ENCODE data around the gene RPL31. TPM values are rescaled to one million over a fixed set of nuclear protein-coding genes. Genes with fewer than 3 reads are reported as not detected.

RPL31 gene
- total and polyA plus RNA-seq, 9 of the 15 experiments (the other 6 are each of a cell fraction or from before 2014, with no cell fraction given): 1,176 to 6,037 (median 2,997) TPM

- TF ChIP-seq ZNF512 (tag; IDR thresholded peaks at IDR 0.05): no peak
- TF ChIP-seq ATF4 (CRISPR knock-in tag; IDR thresholded peaks at IDR 0.05): no peak
- TF ChIP-seq ZNF511 (CRISPR knock-in tag; IDR thresholded peaks at IDR 0.05): no peak
- TF ChIP-seq SRF (CRISPR knock-in tag; IDR thresholded peaks at IDR 0.05): no peak
Measured at GRCh38 chr2:100975521-100975785, 26.6 kb upstream of the RPL31 start (continued).

GRCh38 chr2:100976061-100976460, 26.0 kb upstream of the RPL31 start:
- no peak for ATAC-seq
- peaks cover 4% of the 10 kb centered on the region; the same call in 1 of the 2 replicates for H4K20me1 ChIP-seq (replicated peaks; ENCODE audit: control insufficient read depth, insufficient read depth, low read length)
- H3K9ac ChIP-seq (ENCODE audit: insufficient read depth in 1 of 2, low read depth in 2 of 2, low read length in 2 of 2): no peak overlapping the region
- H3K27me3 ChIP-seq (ENCODE audit: control insufficient read depth in 2 of 2, insufficient read depth in 2 of 2, low read length in 2 of 2): peaks cover 59 to 89% of the 10 kb centered on the region in 2 experiments
- no peak for DNase-seq (ENCODE audit: extremely low read depth in 1 of 4, low spot score in 3 of 4)
- H2AFZ ChIP-seq (ENCODE audit: low read depth, low read length): no peak overlapping the region
- 4% methylated on average over 6 of the region's 6 CpGs for WGBS (ENCODE audit: insufficient coverage, low coverage, missing lambda C conversion rate)
- H3K9me1 ChIP-seq (ENCODE audit: control insufficient read depth, insufficient read depth, low read length): peaks cover 5% of the 10 kb centered on the region
- H3K27ac ChIP-seq (ENCODE audit: extremely low read depth, low read depth, low read length): no peak overlapping the region
- no peaks in the 10 kb centered on the region for H3K36me3 ChIP-seq (ENCODE audit: control insufficient read depth, insufficient read depth, low read length)
- intact Hi-C loops (cut with micrococcal nuclease): no loop called here
- H3K4me2 ChIP-seq (ENCODE audit: insufficient read depth, low read length): no peak overlapping the region
- H3K79me2 ChIP-seq (ENCODE audit: control insufficient read depth, insufficient read depth, low read length): no peaks in the 10 kb centered on the region
- BruUV-seq (replicated peaks): no TSS peak
- ChIA-PET CTCF (ENCODE audit: low intra/inter-chr PET ratio) (no interaction called here), POLR2A (interaction anchor here (1.2 kb wide), 1 partner anchor 12 kb away, joined by 3 read pairs; no protein-coding TSS in a partner anchor)
- no peak for FAIRE-seq
- in situ Hi-C loops (cut with MboI): no loop called here
- H3K4me3 ChIP-seq: no peak overlapping the region
- H3K4me1 ChIP-seq (replicated peaks in 1 of 2; ENCODE audit: control insufficient read depth in 2 of 2, insufficient read depth in 2 of 2, low read length in 2 of 2): no peaks in the 10 kb centered on the region
- no peaks in the 10 kb centered on the region for H3K9me3 ChIP-seq (replicated peaks; ENCODE audit: control insufficient read depth, insufficient read depth, low read depth, low read length)
- no peak for TF ChIP-seq ZNF740 (CRISPR knock-in tag; IDR thresholded peaks at IDR 0.05)
- TF ChIP-seq ZNF740 (tag; IDR thresholded peaks at IDR 0.05): no peak
- no peak for TF ChIP-seq ZNF282 (CRISPR knock-in tag; IDR thresholded peaks at IDR 0.05)
- no peak for TF ChIP-seq CBX5 (IDR thresholded peaks at IDR 0.05; ENCODE audit: borderline replicate concordance, low read depth)
- TF ChIP-seq SMAD2 (IDR thresholded peaks at IDR 0.05; ENCODE audit: low read depth, low read length): no peak
- no peak for TF ChIP-seq HDGF (IDR thresholded peaks at IDR 0.05)
- no peak for TF ChIP-seq HNRNPH1 (optimal IDR thresholded peaks at IDR 0.05; ENCODE audit: low read depth, low read length)
- TF ChIP-seq POLR3G (IDR thresholded peaks at IDR 0.05; ENCODE audit: extremely low read depth, insufficient read length, insufficient replicate concordance): no peak
- no peak for TF ChIP-seq ZFX (CRISPR knock-in tag; IDR thresholded peaks at IDR 0.05)
- no peak for TF ChIP-seq ZBED1 (IDR thresholded peaks at IDR 0.05)
- no peak for TF ChIP-seq ZNF518B (CRISPR knock-in tag; IDR thresholded peaks at IDR 0.05)
- TF ChIP-seq FOXJ3 (CRISPR knock-in tag; IDR thresholded peaks at IDR 0.05): no peak
